ENCODE measurements around the gene SECISBP2.

DNA sequence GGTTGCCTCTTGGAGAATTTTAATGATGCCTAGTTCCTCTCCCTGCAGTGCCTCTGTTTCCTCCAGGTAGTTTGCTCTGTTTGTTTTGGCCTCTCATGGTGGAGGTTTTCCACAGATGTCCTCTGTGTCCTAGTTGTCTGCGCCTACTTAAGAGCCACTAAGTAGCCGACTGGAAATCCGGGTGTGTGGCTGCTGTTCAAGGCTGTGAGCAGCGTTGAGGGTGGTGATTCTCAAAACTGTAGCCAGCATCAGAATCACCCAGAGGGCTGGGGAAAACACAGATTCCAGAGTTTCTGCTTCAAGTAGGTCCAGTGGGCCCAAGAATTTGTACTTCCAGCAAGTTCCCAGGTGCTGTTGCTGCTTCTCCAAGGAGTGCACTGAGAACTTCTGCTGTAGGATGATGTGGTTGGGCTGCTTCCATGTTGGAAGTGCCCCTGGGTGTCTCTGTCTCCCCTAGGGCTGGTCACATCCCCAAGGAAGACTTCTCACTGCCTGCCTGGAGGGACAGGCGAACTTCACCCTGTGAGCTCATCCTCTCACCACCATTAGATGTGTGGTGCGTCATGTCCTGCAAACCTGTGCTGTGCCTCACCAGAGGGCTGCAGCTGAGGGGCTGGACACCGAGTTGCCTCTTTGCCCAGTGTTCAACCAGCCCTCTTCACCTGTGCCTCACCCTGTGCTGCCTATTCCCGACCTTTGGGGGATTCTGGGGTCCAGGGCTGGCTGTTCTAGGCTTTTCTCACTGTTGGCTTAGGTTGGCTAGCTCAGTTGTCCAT, 34.8 kb downstream of the SECISBP2 start:
- no peak for TF ChIP-seq CTCF (IDR thresholded peaks at IDR 0.05)
- TF ChIP-seq USF2 (IDR thresholded peaks at IDR 0.05; ENCODE audit: borderline replicate concordance, low read depth, low read length): no peak
- no peak for TF ChIP-seq JUND (IDR thresholded peaks at IDR 0.05)
- no peak for TF ChIP-seq FOSL2 (IDR thresholded peaks at IDR 0.05; ENCODE audit: borderline replicate concordance, low read depth)
